ENCODE data around the gene SAMD4A.

GRCh38 chr14:54623279-54624004, 56.5 kb downstream of the SAMD4A start:
- no peak for TF ChIP-seq CTCF (conservative IDR thresholded peaks at IDR 0.05)
- TF ChIP-seq EZH2 (IDR thresholded peaks at IDR 0.05; ENCODE audit: low read depth), result no peak

All from PC-9 (cell line).